Posterior cingulate gyrus (tissue), 11 donors: ENCODE results near the gene SHOX.

Experiments used
- DNase-seq, 10 donors: peaks; one replicate each; pipeline versions ENCODE4 v3.0.0 to v3.0.0-alpha.2; 2020 to 2021; ENCODE audit warnings: mixed read lengths in 3 of 10
- intact Hi-C: fragments of 100-400 bp; cut with DNase I; formaldehyde crosslinking; loops from one replicate; pipeline ENCODE4 v1.15.1; 2023

Gene SHOX

DNA sequence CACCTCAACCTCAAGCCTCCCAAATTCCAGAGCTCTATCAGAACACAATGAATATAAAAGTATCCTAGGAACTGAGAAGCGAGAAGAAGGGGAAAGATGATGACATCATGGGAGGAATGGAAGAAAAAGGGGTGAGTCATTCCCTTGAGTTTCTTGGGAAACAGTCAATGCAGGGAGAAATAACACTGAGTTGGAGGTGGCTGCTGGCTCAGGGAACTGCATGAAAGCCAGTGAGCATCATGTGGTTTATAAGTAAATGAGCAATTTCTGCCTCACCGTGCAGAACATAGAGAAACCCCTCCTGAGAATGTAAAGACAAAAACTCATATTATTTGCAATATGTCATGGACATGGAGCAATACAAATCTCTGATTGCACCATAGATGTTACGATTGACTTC, 73.3 kb downstream of the SHOX start:
- intact Hi-C loops: no loop called here
- no peak for DNase-seq
